Prostate gland (tissue), 2 donors: Measurements from ENCODE around the gene FBXO48.

Source experiments
- CTCF ChIP-seq, 4 experiments: fragments of 200-600 bp in 2 of 4; fragments of 450-650 bp in 2 of 4; sonication (generic) in 2 of 4; IDR thresholded peaks; 1 replicate in 3 of 4; 2 replicates in 1 of 4; pipeline ENCODE4 v1.5.1; 2016 to 2019; ENCODE audit warnings: antibody characterized with exemption in 4 of 4, mild to moderate bottlenecking in 2 of 4, moderate library complexity in 2 of 4
- POLR2A ChIP-seq: fragments of 450-650 bp; IDR thresholded peaks from one replicate; pipeline ENCODE4 v1.6.1; 2016; ENCODE audit warnings: antibody characterized with exemption, mild to moderate bottlenecking
- POLR2AphosphoS5 ChIP-seq: sonication (generic); formaldehyde crosslinking; IDR thresholded peaks from one replicate; pipeline ENCODE4 v1.6.1; 2017; ENCODE audit warnings: antibody characterized with exemption

- TF ChIP-seq CTCF (IDR thresholded peaks at IDR 0.05) (no peak), POLR2A (no peak), POLR2AphosphoS5 (no peak)
Observed at GRCh38 chr2:68423966-68424650, 43.0 kb downstream of the FBXO48 start.
